Loucy (cell line): ENCODE data around the gene C12orf76.

Experiments used
- CTCF ChIP-seq: fragments of 200-600 bp; sonication (generic); conservative IDR thresholded peaks from 2 replicates; pipeline ENCODE4 v1.5.1; 2014; ENCODE audit warnings: mild to moderate bottlenecking, antibody characterized with exemption, low read length
- EZH2phosphoT487 ChIP-seq: fragments of 200-600 bp; IDR thresholded peaks from 2 replicates; pipeline ENCODE4 v1.6.1; 2018; ENCODE audit warnings: antibody characterized with exemption, mild to moderate bottlenecking, moderate library complexity, borderline replicate concordance

DNA sequence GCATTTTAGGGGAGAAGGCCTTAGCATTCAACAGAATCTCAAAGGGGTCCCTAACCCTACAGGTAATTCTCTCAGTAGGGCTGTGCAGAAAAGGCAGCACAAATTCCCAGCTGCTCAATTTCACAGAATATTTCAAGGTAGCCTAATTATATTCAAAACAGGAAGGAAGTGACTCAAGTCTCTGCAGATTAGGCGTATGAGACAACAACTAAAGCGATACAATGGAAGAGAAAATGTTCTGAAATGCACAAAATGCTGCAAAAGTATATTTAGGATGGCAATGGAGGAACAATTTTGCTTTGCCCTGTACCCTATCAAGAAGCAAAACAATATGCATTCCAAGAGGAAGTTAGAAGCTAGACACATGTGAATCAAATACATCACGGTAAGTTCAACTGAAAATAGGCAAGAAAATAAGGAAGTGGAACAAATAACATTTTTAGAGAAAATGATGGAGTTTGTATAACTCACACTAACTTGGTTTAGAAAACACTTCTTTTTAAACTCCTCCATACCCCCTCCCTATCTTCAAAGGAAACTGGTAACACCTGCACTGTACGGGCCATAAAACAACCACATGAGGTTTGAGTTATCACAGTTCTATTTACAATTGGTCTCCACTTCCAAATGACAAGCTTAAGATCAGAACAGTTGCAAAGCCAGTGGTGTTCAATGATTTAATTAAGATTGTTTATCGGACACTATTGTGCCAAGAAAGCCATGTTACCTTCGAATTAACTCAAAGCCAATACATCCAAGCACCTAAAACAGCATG, 53.7 kb downstream of the C12orf76 start:
- TF ChIP-seq CTCF (no peak), EZH2phosphoT487 (no peak)
